Measurements from ENCODE around the gene GRIK3.

GRIK3 gene

GRCh38 chr1:36885540-36886357, 148.6 kb downstream of the GRIK3 start:
- no peak overlapping the region for H3K4me3 ChIP-seq (ENCODE audit: low read depth, low read length)
- no peak for TF ChIP-seq CTCF (conservative IDR thresholded peaks at IDR 0.05; ENCODE audit: low read depth, low read length)
- no peak for DNase-seq (ENCODE audit: low read depth)

GRCh38 chr1:36884801-36885200, 149.5 kb downstream of the GRIK3 start:
- DNase-seq (ENCODE audit: low read depth): no peak
- no peak for TF ChIP-seq CTCF (conservative IDR thresholded peaks at IDR 0.05; ENCODE audit: low read depth, low read length)
- no peak overlapping the region for H3K4me3 ChIP-seq (ENCODE audit: low read depth, low read length)

- no peak for DNase-seq (ENCODE audit: low read depth)
- no peak for TF ChIP-seq CTCF (conservative IDR thresholded peaks at IDR 0.05; ENCODE audit: low read depth, low read length)
- H3K4me3 ChIP-seq (ENCODE audit: low read depth, low read length): no peak overlapping the region
These were observed 150.2 kb downstream of the GRIK3 start for GRCh38 chr1:36884029-36884701.

- H3K4me3 ChIP-seq (ENCODE audit: low read depth, low read length): no peak overlapping the region
- no peak for TF ChIP-seq CTCF (conservative IDR thresholded peaks at IDR 0.05; ENCODE audit: low read depth, low read length)
- DNase-seq (ENCODE audit: low read depth): no peak
These were observed 150.9 kb downstream of the GRIK3 start for GRCh38 chr1:36883315-36883949.

DNA sequence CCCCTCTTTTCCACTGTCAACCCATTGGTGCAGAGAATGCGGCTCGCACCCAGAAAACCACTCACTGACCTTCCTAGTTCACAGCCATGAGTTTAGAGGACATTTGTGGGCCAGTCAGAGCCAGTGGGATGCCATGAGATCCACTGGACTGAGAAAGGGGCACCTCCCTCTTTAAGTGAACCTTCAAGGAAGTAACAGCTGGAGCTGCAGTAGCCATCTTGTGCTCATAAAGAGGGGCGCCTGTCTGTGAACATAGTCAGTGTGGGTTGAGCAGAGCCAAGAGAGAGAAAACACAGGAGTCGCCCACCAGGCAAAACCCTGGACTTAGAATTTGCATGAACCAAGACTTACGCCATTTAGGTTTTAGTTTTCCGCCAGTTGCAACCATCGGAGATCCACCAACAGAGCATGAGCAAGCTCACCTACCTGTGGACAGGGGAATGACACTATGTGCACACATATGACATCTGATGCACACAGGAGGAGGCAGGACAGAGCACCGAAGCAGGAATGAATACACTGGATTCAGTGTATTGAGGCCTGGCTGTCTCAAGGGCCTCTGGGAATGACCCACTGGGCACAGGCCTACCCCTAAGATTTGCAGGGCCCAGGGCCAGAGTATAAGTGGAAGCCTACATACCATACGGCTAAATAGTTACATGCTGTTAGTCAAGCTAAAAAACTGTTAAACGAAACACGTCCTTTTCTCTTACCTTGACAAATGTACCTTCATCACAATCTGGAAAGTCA, 151.6 kb downstream of the GRIK3 start:
- no peak for DNase-seq (ENCODE audit: low read depth)
- H3K4me3 ChIP-seq (ENCODE audit: low read depth, low read length): no peak overlapping the region
- TF ChIP-seq CTCF (conservative IDR thresholded peaks at IDR 0.05; ENCODE audit: low read depth, low read length): no peak

DNA sequence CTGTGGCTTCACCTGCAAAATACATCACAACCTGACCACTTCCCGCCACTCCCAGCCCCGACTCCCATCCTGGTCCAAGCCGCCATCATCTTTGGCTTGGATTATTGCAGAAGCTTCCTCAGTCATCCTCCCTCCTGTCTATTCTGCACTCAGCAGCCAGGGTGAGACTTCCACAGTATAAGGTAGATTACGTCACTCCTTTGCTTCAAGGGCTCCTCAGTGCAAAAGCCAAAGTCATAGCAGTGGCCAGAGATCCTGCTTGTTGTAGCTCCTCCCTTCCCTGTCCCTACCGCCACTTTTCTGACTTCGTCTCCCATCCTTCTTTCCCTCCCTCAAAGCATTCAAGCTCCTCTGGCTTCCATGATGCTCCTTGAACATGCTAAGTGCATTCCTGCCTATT, 152.8 kb downstream of the GRIK3 start:
- no peak overlapping the region for H3K4me3 ChIP-seq (ENCODE audit: low read depth, low read length)
- DNase-seq (ENCODE audit: low read depth): no peak
- TF ChIP-seq CTCF (conservative IDR thresholded peaks at IDR 0.05; ENCODE audit: low read depth, low read length): no peak

Measured in choroid plexus epithelial cell (primary cell).